NCI-H1436 (cell line): ENCODE data around the gene COL2A1.

ENCODE experiments used
- DNase-seq: peaks from one replicate; lab custom pipeline; 2025; lab: John Stamatoyannopoulos, UW

The COL2A1 gene

GRCh38 chr12:48030173-48030650 lies 25.9 kb upstream of the COL2A1 start:
- no peak for DNase-seq

DNA sequence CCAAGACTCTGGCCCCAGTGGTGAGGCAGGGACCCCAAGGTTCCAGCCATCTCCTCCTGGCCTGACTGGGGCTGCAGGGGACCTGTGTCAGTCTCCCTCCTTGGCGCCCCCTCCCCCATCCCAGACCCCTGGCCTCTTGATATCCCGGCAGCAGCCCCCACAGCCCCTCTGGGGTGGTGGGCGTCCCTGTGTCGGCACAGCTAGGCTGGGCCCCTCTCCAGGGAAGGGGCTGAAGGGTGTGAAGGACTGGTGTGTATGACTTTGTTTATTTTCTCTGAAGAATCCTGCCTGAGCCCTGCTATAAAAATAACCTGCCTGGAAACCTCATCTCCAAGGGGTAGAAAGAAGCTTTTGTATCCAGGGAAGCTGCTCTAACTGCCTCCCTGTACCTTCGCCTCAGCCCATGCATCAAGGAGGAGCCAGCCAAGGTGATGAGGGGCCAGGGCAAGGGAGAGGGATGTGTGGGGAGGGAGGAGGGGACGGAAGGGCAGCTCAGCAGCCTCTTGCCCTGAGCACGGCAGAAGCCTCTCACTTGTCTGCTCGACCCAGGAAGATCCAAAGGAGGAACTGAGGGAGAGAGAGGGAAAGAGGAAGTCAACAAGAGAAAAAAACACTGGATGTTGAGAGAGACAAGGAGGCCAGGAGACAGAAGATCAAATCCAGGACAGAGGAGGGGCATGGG lies 25.4 kb upstream of the COL2A1 start:
- DNase-seq, result no peak

GRCh38 chr12:48028541-48029431 lies 24.5 kb upstream of the COL2A1 start:
- DNase-seq, result no peak

DNA sequence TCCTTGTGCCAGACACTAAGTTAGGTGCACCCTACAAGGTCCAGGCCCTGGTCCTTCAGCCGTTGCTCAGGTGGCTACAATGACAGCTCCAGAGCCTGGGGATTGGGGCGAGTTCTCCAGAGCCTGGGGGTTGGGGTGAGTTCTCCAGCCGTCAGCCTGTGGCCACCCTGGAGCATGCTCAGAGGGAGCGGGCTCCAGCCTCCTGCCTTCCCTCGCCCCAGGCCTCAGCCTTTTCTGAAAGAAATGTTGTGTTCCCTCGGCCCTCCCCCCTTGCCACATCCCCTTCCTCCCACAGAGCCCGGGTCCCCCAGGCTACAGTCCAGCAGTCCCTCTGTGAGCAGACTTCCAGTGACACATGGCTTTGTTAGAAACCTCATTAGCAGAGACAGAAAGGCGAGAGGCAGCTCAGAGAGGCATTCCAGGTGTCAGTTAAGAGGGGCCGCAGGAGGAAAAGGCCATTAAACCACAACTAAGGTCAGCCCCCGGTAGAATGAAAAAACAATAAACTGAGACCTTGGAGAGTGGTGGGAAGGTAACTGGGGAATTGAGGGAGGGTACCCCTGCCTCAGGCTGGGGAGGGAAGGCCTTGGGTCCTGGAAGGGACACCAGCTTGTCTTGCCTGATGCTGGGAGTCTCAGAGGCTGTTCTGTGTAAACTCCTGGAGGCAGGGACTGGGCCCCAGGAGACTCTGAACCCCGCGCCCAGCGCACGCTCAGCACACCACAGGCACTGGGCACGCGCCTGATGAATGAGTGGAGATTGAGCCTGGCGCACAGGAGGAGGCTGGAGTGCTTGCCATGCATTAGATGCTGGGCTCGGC lies 23.1 kb upstream of the COL2A1 start:
- no peak for DNase-seq

DNA sequence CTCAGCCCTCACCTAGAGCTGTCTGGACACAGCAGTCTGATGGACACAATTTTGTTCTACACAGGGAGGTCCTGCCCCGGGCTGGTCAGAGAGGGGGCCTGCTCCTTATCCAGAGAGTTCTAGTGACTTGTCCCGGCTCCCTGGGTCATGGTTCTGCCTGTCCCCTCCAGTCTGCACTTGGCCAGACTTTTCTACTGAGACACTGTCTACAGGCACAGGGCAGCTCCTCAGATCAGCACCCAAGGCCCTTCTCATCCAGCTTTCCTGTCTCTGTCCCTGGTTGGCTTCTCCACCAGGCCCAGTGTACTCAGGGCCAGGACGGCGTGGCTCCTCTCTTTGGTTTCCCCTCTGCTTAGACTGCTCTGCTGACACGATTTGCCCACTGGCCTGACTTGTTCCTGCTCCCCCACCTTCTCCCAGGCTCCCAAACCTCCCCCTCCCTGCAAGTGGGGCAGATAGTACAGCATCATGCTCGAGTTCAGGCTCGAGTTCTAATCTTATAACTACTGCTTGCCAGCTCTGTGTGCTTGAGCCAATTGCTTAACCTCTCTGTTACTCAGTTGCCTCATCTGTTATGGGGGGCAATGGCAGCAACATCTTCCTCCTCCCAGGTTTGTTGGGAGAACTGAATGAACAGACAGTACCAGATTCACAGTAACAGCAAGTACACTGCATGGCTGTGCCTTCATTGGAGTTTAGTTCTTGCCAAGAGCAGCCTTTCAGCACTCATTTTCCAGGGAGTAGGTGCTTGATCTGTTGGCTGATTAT lies 22.0 kb upstream of the COL2A1 start:
- no peak for DNase-seq

GRCh38 chr12:48025281-48025680 lies 21.0 kb upstream of the COL2A1 start:
- no peak for DNase-seq

GRCh38 chr12:48024735-48025134 lies 20.5 kb upstream of the COL2A1 start:
- DNase-seq, result no peak

DNA sequence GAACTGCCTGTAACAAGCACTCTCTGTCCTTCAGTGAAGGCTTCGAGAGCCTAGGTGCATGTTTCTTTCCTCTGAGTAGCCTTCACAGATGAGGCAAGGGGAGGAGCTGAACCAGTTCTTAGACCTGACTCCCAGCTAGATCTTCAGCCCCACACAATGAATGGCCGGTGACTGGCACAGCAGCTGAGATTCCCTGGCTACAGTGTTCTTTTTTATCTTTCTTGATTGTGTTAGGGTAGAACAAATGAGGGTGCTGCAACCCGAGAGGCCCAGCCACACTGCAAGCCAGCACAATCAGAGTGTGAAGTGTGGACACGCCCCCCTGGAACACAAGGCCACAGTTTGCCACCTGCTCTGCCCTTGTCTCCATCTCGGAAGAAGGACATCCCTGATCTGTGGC lies 19.1 kb upstream of the COL2A1 start:
- DNase-seq, result no peak

DNA sequence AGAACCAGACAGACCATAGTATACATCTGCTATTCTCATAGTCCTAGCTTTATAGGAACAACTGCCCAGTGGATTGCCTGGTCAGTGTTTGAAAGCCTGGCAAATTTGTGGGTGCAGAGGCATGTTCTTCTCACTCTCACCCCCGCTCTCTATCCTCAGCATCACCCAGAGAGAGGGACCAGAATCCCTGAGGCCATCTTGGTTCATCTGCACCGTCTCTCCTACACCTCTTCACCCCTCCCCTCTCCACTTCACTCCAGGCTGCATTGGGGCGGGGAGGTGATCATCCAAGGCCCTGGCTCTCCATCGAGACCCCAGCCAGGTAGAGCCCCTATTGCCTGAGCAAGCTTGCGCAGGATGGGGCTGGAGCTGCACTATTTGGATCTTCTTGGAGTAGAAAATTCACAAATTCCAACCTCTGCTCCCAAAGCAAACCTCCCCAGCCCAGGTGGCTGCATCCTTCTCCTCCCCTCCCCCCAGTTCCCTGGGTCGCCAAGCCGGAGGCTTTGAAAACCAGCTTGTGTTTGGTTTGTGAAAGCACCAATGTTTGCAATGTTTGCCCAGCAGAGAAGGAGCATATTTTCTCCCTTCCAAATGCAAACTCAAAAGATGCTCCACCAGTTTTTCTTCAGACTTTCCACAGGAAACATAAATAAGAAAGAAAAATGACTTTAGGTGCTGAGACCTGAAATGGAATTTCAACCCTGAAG lies 18.6 kb upstream of the COL2A1 start:
- no peak for DNase-seq

- no peak for DNase-seq
Measured at GRCh38 chr12:48022180-48022521, 17.9 kb upstream of the COL2A1 start.

DNA sequence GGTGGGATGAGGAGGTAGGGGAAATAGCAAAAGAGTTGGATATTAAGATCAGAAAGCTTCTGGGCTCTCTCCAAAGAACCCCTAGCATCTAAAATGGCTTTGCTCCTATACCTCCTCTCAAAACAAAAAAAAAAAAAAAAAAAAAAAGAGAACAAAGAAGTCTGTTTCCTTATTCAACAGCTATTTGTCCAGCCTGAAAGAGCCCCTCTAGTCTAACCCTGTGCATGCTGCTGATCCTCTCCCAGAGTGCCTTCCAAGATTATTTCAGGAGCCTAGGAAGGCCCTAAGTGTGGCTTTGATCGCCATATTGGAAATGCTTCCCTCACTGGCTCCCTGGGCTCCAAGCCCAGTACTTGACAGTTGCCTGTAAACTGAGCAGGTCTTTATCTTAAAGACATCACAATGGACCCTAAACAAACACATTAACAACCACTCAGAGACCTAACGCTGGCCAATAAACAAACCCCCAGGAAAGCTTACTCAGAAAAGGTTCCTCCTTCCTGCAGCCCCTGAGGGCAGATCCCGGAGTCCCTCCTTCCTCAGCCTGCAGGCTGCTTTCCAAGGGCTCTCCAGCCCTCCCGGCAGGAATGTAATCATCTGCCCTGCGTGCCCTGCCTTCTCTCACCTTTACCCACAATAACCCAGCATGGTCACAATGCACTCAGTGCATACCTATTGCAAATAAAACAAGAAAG lies 17.4 kb upstream of the COL2A1 start:
- peak; percentile 21 for DNase-seq

- no peak for DNase-seq
Measured at GRCh38 chr12:48019639-48020265, 15.5 kb upstream of the COL2A1 start.

DNA sequence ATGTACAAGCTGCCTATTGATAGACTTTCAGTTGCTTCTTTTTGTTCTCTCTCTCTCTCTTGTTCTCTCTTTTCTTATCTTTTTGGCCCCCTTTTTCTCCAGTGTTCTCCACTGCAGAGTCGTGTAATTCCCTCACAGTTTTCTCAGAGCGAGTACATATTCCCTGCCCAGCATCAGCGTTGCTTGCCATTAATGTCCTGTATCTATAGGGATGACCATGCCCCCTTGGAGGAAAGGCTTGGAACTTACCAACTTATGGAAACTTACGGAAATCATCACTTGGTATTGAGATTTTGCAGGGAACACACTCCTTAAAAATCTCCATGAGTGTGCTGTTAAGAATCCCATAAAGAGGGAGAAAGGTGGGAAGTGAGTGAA lies 14.3 kb upstream of the COL2A1 start:
- DNase-seq, result no peak

DNA sequence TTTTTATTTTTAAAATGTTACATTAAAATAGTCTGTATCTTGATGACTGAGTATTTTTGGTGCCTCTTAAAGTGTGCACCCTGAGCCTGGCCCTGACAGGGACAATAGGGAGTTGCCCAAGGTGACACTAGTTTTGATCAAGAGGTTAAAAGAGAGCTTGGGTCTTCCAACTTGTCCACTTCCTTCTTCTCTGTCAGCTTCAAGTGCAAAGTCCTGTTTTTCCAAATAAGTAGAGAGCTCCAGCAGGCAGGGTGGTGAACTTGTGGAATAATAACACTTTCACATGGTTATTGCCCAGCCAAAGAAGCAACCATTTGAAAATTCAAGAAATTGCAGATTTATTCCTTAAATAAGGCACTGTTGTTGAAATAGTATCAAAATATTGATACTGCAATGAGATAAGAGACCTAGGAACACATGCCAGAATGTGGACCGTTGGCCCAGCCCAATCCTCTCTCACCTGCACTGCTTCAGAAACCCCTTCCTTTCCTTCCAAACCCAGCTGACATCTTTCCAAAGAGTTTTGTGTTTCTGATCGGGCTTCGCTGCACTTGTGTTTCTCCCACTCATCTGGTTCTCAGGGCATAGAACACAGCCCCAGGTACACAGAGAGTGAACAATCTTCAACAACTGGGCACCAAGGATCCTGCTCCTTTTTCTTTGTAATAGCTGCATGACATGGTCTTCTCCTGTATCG lies 13.8 kb upstream of the COL2A1 start:
- no peak for DNase-seq

DNA sequence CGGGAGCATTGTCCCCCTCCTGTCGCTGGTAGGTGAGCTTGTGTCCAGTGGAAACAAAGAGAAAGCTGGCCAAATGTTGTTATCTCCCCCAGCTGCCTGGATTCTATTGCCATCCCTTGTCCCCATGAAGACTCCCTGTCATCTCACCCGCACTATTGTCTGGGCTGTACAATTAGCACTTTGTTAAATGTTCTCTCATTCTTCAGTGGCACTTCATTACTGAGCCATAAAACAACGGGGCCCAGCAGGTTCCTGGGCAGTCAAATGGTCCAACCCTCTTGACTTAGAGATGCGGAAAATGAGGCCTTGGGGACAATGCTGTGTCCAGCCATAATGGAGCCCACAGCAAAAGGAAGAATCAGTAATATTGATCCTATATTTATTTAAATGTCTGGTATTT lies 13.2 kb upstream of the COL2A1 start:
- DNase-seq, result no peak

DNA sequence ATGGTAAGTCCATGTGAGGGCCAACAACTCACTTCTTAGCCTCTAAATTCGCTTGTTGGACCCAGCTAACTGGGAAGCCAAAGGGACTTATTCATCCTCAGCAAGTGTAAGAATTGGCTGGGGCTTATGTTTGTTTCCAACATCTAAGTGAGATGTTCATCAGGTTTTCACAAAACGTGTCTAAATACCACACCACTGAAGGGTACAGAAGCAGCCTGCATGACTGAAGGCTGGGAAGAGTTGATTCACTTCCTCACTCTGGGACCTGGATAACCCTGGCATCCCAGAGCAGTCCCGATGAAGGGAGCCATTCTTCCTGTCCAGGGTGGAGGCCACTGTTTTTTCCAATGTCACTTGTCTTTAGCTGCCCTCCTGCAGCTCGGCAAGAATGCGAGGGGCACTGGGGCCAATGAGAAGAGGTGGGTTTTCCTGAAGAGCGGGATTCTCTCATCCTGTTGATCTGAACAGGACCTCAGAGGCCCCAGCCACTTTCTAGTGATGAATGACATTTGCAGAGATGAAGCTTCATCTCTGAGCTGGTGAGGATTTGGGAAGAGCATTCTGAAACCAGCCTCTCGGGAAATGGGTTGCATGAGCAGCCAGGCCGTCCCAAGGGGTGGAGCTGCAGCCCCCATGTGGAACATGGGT lies 12.2 kb upstream of the COL2A1 start:
- DNase-seq, result no peak

- no peak for DNase-seq
Measured at GRCh38 chr12:48015954-48016353, 11.7 kb upstream of the COL2A1 start.

GRCh38 chr12:48015129-48015528 lies 10.9 kb upstream of the COL2A1 start:
- DNase-seq, result no peak

DNA sequence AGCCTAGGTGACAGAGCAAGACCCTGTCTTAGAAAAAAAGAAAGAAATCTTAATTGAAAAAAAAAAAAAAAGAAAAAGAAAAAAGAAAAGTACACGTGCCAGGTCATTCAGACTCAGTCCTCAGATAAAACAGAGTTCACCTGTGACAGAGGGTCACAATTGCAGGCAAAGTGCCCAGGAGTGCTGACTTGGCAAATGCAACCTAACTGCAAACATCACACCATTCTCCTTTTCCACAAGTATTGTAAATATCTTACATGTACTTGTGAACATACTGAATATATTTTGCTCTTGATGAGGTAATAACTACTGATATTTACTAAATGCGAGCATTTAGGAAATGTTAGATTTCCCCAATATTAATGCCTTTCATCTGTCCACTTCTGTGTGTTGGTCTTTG lies 9.0 kb upstream of the COL2A1 start:
- DNase-seq, result no peak
